Fibroblast of mammary gland (primary cell): Measurements from ENCODE around the gene PSAT1.

Source experiments
- DNase-seq: peaks from one replicate; pipeline ENCODE4 v3.0.0-alpha.2; 2010; ENCODE audit warnings: low read depth
- H3K4me3 ChIP-seq: 2 replicates; pipeline ENCODE4 v1.5.1; 2011; ENCODE audit warnings: low read depth, mild to moderate bottlenecking, low read length, moderate library complexity; ENCODE audit not compliant: control insufficient read depth
- TF ChIP-seq, protein P1 (sequence below): conservative IDR thresholded peaks from 2 replicates; pipeline ENCODE4 v1.5.1; 2011; ENCODE audit warnings: low read depth, low read length, inconsistent platforms; ENCODE audit not compliant: control insufficient read depth, insufficient read depth

Gene PSAT1

DNA sequence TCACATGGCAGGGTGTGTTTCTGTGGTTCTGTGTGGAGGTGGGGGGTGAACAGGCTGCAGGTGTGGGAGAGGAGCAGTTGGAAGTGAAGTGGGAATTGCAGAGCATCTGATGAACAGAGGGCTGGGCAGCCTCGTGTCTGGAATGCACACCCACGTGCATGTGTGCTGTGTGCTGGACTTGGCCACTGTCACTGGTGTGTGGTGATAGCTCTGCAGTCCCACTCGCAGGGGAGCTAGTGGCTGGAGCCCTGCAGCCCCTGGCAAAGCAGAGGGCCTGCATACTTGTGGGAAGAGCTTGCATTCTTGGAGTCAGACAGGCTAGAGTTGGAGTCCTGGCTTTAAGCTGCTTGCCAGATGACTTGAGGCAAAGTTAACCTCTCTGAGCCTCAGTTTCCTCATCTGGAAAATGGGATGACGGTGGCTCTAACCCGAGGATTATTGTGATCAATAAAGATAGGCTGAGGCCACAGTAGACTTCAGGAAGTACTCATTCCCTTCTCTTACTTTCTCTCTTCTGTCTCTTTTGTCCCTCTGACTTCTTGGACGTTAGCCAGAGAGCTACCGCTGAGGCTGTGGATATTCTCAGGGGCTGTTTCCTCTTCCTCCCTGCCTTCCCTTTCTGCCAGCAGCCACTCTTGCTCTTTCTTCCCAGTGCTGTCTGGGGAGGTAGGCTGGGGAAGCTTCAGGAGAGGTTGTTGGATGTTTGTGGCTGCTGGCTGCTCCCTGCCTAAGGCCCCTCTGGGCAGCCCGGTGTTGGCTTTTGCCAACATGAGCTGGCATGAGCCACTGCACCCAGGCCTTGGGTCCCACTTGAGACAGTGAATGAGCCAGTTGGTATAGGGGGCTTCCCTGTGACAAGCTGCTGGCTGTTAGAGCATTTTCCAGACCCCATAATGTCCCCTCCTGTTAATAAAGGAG lies 18.3 kb downstream of the PSAT1 start:
- DNase-seq = peak; percentile 33
- no peak overlapping the region for H3K4me3 ChIP-seq
- TF ChIP-seq, protein P1, sequence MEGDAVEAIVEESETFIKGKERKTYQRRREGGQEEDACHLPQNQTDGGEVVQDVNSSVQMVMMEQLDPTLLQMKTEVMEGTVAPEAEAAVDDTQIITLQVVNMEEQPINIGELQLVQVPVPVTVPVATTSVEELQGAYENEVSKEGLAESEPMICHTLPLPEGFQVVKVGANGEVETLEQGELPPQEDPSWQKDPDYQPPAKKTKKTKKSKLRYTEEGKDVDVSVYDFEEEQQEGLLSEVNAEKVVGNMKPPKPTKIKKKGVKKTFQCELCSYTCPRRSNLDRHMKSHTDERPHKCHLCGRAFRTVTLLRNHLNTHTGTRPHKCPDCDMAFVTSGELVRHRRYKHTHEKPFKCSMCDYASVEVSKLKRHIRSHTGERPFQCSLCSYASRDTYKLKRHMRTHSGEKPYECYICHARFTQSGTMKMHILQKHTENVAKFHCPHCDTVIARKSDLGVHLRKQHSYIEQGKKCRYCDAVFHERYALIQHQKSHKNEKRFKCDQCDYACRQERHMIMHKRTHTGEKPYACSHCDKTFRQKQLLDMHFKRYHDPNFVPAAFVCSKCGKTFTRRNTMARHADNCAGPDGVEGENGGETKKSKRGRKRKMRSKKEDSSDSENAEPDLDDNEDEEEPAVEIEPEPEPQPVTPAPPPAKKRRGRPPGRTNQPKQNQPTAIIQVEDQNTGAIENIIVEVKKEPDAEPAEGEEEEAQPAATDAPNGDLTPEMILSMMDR = no peak

- no peak for DNase-seq
These were observed 19.4 kb downstream of the PSAT1 start for GRCh38 chr9:78316166-78316892.

GRCh38 chr9:78319197-78320029 lies 22.5 kb downstream of the PSAT1 start:
- DNase-seq = no peak
- TF ChIP-seq, protein P1 = no peak
- H3K4me3 ChIP-seq = no peak overlapping the region

More at GRCh38 chr9:78316166-78316892, 19.4 kb downstream of the PSAT1 start:
- TF ChIP-seq, protein P1 = no peak
- H3K4me3 ChIP-seq = no peak overlapping the region

GRCh38 chr9:78320030-78320693 lies 23.2 kb downstream of the PSAT1 start:
- TF ChIP-seq, protein P1 = no peak
- no peak overlapping the region for H3K4me3 ChIP-seq
- DNase-seq = no peak

DNA sequence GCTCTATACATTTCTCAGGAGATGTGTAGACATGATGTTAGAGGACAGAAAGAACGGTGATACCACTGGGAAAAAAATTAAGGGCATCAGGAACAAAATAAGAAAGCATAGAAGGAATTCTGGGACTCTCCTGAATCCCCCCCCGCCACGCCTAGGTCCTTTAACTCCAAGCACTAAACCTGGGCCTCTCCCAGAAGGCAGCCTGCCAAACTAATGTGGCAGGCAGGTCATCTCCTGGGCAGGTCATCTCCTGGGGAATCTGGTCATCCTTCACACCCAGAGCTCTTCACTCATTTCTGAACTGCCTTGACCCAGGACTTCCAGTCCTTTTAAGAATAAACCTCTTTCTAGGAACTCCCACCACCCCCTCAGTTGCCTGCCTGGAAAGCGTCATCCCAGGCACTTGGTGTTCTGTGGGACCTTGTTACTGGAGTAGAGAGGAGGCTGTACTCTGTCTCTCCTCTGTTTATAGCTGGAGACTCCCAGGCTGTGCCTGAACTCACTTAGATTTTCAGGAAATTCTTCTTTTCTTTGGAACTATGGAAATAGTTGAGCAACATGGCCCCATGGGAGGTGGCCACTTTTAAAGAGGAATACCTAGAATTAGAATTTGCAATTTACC lies 24.1 kb downstream of the PSAT1 start:
- TF ChIP-seq, protein P1 = no peak
- peak; percentile 20 for DNase-seq
- H3K4me3 ChIP-seq = no peak overlapping the region

- TF ChIP-seq, protein P1 = no peak
- DNase-seq = no peak
- no peak overlapping the region for H3K4me3 ChIP-seq
These were observed 24.6 kb downstream of the PSAT1 start for GRCh38 chr9:78321505-78321904.
